Endothelial cell of umbilical vein (primary cell): ENCODE results near the gene PRRG2. TPM values are rescaled to one million over a fixed set of nuclear protein-coding genes. Genes with fewer than 3 reads are reported as not detected.

Experiments
- BruUV-seq: library from RNA; stranded (reverse); fragments of 400-500 nt; replicated peaks from 2 replicates; lab custom pipeline; 2021; lab: Mats Ljungman, UMichigan
- CTCF ChIA-PET: fragments of 300-600, 350-600 bp; sonication (Branson Sonifier 250); formaldehyde crosslinking; loops from one replicate; lab custom pipeline; 2021; ENCODE audit warnings: antibody characterized with exemption, inconsistent platforms; lab: Charles Lee
- POLR2A ChIA-PET: fragments of 300-600, 350-600 bp; sonication (Branson Sonifier 250); formaldehyde crosslinking; loops from one replicate; lab custom pipeline; 2021; ENCODE audit warnings: antibody characterized with exemption, inconsistent platforms; lab: Charles Lee
- DNase-seq: peaks from one replicate; pipeline ENCODE4 v3.0.0-alpha.2; 2011; ENCODE audit warnings: low read depth, low spot score
- FAIRE-seq: peaks from 2 replicates; lab custom pipeline; 2011; peaks lifted over from hg19 to GRCh38; lab: Jason Lieb, UNC
- H2AFZ ChIP-seq: 2 replicates; pipeline ENCODE4 v1.6.0; 2012; ENCODE audit warnings: low read depth, low read length, control low read depth, inconsistent platforms
- H3K27ac ChIP-seq: 2 replicates; pipeline ENCODE4 v1.5.1; 2011; ENCODE audit warnings: low read depth, mild to moderate bottlenecking, control low read depth, low read length, moderate library complexity; ENCODE audit not compliant: insufficient read depth
- H3K27me3 ChIP-seq, 2 experiments: 2 replicates each; pipeline versions ENCODE4 v1.6.0 to v1.6.1; 2011; ENCODE audit warnings: low read length in 2 of 2, mixed read lengths in 1 of 2; ENCODE audit not compliant: control insufficient read depth in 2 of 2, insufficient read depth in 2 of 2
- H3K36me3 ChIP-seq, 2 experiments: 2 replicates in 1 of 2; 3 replicates in 1 of 2; pipeline ENCODE4 v1.5.1; 2011; ENCODE audit warnings: low read length in 2 of 2, mild to moderate bottlenecking in 1 of 2, moderate library complexity in 1 of 2; ENCODE audit not compliant: control insufficient read depth in 2 of 2, insufficient read depth in 2 of 2; ENCODE audit errors: extremely low read depth in 1 of 2
- H3K4me1 ChIP-seq: 3 replicates; pipeline ENCODE4 v1.5.1; 2011; ENCODE audit warnings: mild to moderate bottlenecking, low read length; ENCODE audit not compliant: control insufficient read depth, insufficient read depth; ENCODE audit errors: extremely low read depth
- H3K4me2 ChIP-seq: 2 replicates; pipeline ENCODE4 v1.6.1; 2011; ENCODE audit warnings: low read length, control low read depth, mixed read lengths; ENCODE audit not compliant: insufficient read depth
- H3K4me3 ChIP-seq, 3 experiments: fragments of 200-600 bp in 1 of 3; sonication (generic), shearing (Covaris generic) in 1 of 3; replicated peaks in 1 of 3; 2 replicates each; pipeline ENCODE4 v1.5.1; 2011 to 2016; ENCODE audit warnings: control low read depth in 3 of 3, low read length in 3 of 3, mild to moderate bottlenecking in 2 of 3, inconsistent platforms in 1 of 3, low read depth in 1 of 3, moderate library complexity in 1 of 3; ENCODE audit not compliant: insufficient read depth in 1 of 3
- H3K79me2 ChIP-seq: 2 replicates; pipeline ENCODE4 v1.6.0; 2012; ENCODE audit warnings: low read length, inconsistent platforms; ENCODE audit not compliant: control insufficient read depth, insufficient read depth
- H3K9ac ChIP-seq: replicated peaks from 2 replicates; pipeline ENCODE3; 2011; ENCODE audit warnings: low read length, control low read depth; ENCODE audit not compliant: insufficient read depth; ENCODE audit errors: extremely low read depth
- H3K9me1 ChIP-seq: replicated peaks from 3 replicates; pipeline ENCODE4 v1.6.0; 2011; ENCODE audit warnings: mild to moderate bottlenecking, low read length; ENCODE audit not compliant: control insufficient read depth, insufficient read depth; ENCODE audit errors: extremely low read depth
- H3K9me3 ChIP-seq: replicated peaks from 2 replicates; pipeline ENCODE4 v1.5.1; 2012; ENCODE audit warnings: low read length, inconsistent platforms; ENCODE audit not compliant: control insufficient read depth, insufficient read depth
- H4K20me1 ChIP-seq: replicated peaks from 2 replicates; pipeline ENCODE3; 2011; ENCODE audit warnings: mild to moderate bottlenecking, low read length; ENCODE audit not compliant: control insufficient read depth, insufficient read depth; ENCODE audit errors: extremely low read depth
- CTCF ChIP-seq, 2 donors: IDR thresholded peaks; 1 replicate in 1 of 2; 2 replicates in 1 of 2; pipeline ENCODE4 v1.5.1; 2011; ENCODE audit warnings: low read length in 2 of 2, mild to moderate bottlenecking in 2 of 2, moderate library complexity in 2 of 2, control low read depth in 1 of 2, inconsistent platforms in 1 of 2, low read depth in 1 of 2; ENCODE audit not compliant: insufficient read depth in 1 of 2; ENCODE audit errors: extremely low read depth in 1 of 2
- EZH2 ChIP-seq: IDR thresholded peaks from 2 replicates; pipeline ENCODE4 v1.6.1; 2012; ENCODE audit warnings: borderline replicate concordance, low read depth, mild to moderate bottlenecking, moderate library complexity, low read length, inconsistent platforms; ENCODE audit not compliant: severe bottlenecking
- FOS ChIP-seq: IDR thresholded peaks from 2 replicates; pipeline ENCODE4 v1.6.1; 2011; ENCODE audit warnings: mild to moderate bottlenecking, low read length, moderate library complexity, borderline replicate concordance; ENCODE audit not compliant: insufficient read depth
- GATA2 ChIP-seq: IDR thresholded peaks from 2 replicates; pipeline ENCODE4 v1.7.0; 2011; ENCODE audit warnings: low read depth, mild to moderate bottlenecking, moderate library complexity, mixed read lengths, low read length; ENCODE audit not compliant: insufficient read length, insufficient read depth
- JUN ChIP-seq: IDR thresholded peaks from 2 replicates; pipeline ENCODE4 v1.6.1; 2011; ENCODE audit warnings: borderline replicate concordance, low read depth; ENCODE audit not compliant: insufficient read length, insufficient read depth
- MAX ChIP-seq: IDR thresholded peaks from 2 replicates; pipeline ENCODE4 v1.6.1; 2011; ENCODE audit not compliant: insufficient read depth, insufficient read length
- MYC ChIP-seq: IDR thresholded peaks from one replicate; pipeline ENCODE4 v1.6.1; 2011; ENCODE audit warnings: mild to moderate bottlenecking, low read depth, low read length
- POLR2A ChIP-seq: IDR thresholded peaks from 2 replicates; pipeline ENCODE4 v1.6.1; 2012; ENCODE audit warnings: low read depth, mild to moderate bottlenecking, control low read depth, low read length
- POLR2AphosphoS5 ChIP-seq: IDR thresholded peaks from 2 replicates; pipeline ENCODE4 v1.6.1; 2012; ENCODE audit warnings: low read depth, mild to moderate bottlenecking, control low read depth, low read length, moderate library complexity; ENCODE audit not compliant: insufficient read depth
- dilution Hi-C: fragments of 300-500 bp; cut with MboI; formaldehyde crosslinking; loops from one replicate; pipeline ENCODE4 v1.15.0; 2019; ENCODE audit warnings: low sequenced_read_pairs; ENCODE audit not compliant: extremely low pct_ligation_motif_present
- intact Hi-C: fragments of 100-400 bp; cut with micrococcal nuclease; formaldehyde crosslinking; loops from one replicate; pipeline ENCODE4 v1.10.0; 2022
- polyA plus RNA-seq, 4 experiments: library from polyadenylated mRNA; depleted of rRNA in 3 of 4; stranded (reverse) in 3 of 4; unstranded in 1 of 4; fragments of >200 nt; gene quantifications; 2 replicates each; pipeline versions ENCODE4 v1.2.1 to v1.2.3, GENCODE V29; 2011 to 2012; ENCODE audit warnings: missing spikeins in 1 of 4
- total RNA-seq: library from RNA; stranded (reverse); gene quantifications from 2 replicates; pipeline ENCODE4 v1.2.3, GENCODE V29; 2021

PRRG2 gene
- total and polyA plus RNA-seq, 2 donors (not counting 3 experiments of a cell fraction or from before 2014, with no cell fraction given), result 2.6 to 2.9 TPM

- POLR2A ChIA-PET, result no interaction called here
- CTCF ChIA-PET, result interaction anchor here (6.1 kb wide), 1 partner anchor 14 kb away, joined by 51 read pairs; no protein-coding TSS in a partner anchor
- H3K4me3 ChIP-seq, result no peak overlapping the region
- H3K27me3 ChIP-seq, result no peaks in the 10 kb centered on the region
- no peak for TF ChIP-seq POLR2AphosphoS5
- no peak for TF ChIP-seq POLR2A
- no peak for TF ChIP-seq JUN
- TF ChIP-seq MYC, result no peak
- no peak for TF ChIP-seq EZH2
- TF ChIP-seq MAX, result no peak
- TF ChIP-seq GATA2, result no peak
- TF ChIP-seq CTCF (IDR thresholded peaks at IDR 0.05; ENCODE audit: extremely low read depth in 1 of 2, insufficient read depth in 1 of 2, low read depth in 1 of 2, low read length in 2 of 2), result no peak
- no peak for TF ChIP-seq FOS
- H3K9me3 ChIP-seq, result no peaks in the 10 kb centered on the region
- H3K9ac ChIP-seq, result no peak overlapping the region
- no peaks in the 10 kb centered on the region for H3K9me1 ChIP-seq
- H3K4me2 ChIP-seq, result no peak overlapping the region
- dilution Hi-C loops (no loop called here), intact Hi-C loops (no loop called here)
- no peaks in the 10 kb centered on the region for H4K20me1 ChIP-seq
- H3K79me2 ChIP-seq, result no peaks in the 10 kb centered on the region
- FAIRE-seq (no peak), DNase-seq (no peak)
- H2AFZ ChIP-seq, result no peak overlapping the region
- H3K36me3 ChIP-seq, result peaks cover 15 to 35% of the 10 kb centered on the region in 2 experiments
- no TSS peak for BruUV-seq
- peaks cover 22% of the 10 kb centered on the region for H3K4me1 ChIP-seq
- H3K27ac ChIP-seq, result no peak overlapping the region
Observed at GRCh38 chr19:49556412-49557398, 24.4 kb upstream of the PRRG2 start.
